Keratinocyte (primary cell): ENCODE data around the gene TSSC4. TPM values are rescaled to one million over a fixed set of nuclear protein-coding genes. Genes with fewer than 3 reads are reported as not detected.

ENCODE experiments used
- DNase-seq: peaks from one replicate; pipeline ENCODE4 v3.0.0-alpha.2; 2011; ENCODE audit warnings: low read depth, missing footprints, low spot score
- FAIRE-seq: peaks from 2 replicates; lab custom pipeline; 2011; peaks lifted over from hg19 to GRCh38; lab: Jason Lieb, UNC
- H2AFZ ChIP-seq: 2 replicates; pipeline ENCODE4 v1.6.0; 2012; ENCODE audit warnings: low read length, control low read depth, inconsistent platforms; ENCODE audit not compliant: control insufficient read depth
- H3K27ac ChIP-seq: 2 replicates; pipeline ENCODE4 v1.5.1; 2011; ENCODE audit warnings: low read length; ENCODE audit not compliant: control insufficient read depth, insufficient read depth
- H3K27me3 ChIP-seq: 3 replicates; pipeline ENCODE4 v1.6.0; 2011; ENCODE audit warnings: low read length; ENCODE audit not compliant: control insufficient read depth, insufficient read depth; ENCODE audit errors: extremely low read depth
- H3K36me3 ChIP-seq, 2 experiments: 2 replicates in 1 of 2; 3 replicates in 1 of 2; pipeline ENCODE4 v1.5.1; 2011; ENCODE audit warnings: low read length in 2 of 2, mild to moderate bottlenecking in 1 of 2; ENCODE audit not compliant: control insufficient read depth in 2 of 2, insufficient read depth in 2 of 2; ENCODE audit errors: extremely low read depth in 1 of 2
- H3K4me1 ChIP-seq: 3 replicates; pipeline ENCODE4 v1.5.1; 2011; ENCODE audit warnings: low read length; ENCODE audit not compliant: control insufficient read depth, insufficient read depth; ENCODE audit errors: extremely low read depth
- H3K4me2 ChIP-seq: 3 replicates; pipeline ENCODE4 v1.6.0; 2011; ENCODE audit warnings: low read depth, low read length; ENCODE audit not compliant: control insufficient read depth, insufficient read depth; ENCODE audit errors: extremely low read depth
- H3K4me3 ChIP-seq, 3 experiments: fragments of 200-600 bp in 1 of 3; sonication (generic) in 1 of 3; 2 replicates in 2 of 3; 3 replicates in 1 of 3; pipeline ENCODE4 v1.5.1; 2011 to 2016; ENCODE audit warnings: low read length in 3 of 3, mild to moderate bottlenecking in 3 of 3, control low read depth in 2 of 3, inconsistent platforms in 1 of 3, low read depth in 1 of 3, mixed read lengths in 1 of 3, mixed run types in 1 of 3, moderate library complexity in 1 of 3; ENCODE audit not compliant: control insufficient read depth in 2 of 3, insufficient read depth in 2 of 3; ENCODE audit errors: extremely low read depth in 1 of 3
- H3K79me2 ChIP-seq: 2 replicates; pipeline ENCODE4 v1.6.0; 2012; ENCODE audit warnings: low read length; ENCODE audit not compliant: control insufficient read depth, insufficient read depth
- H3K9ac ChIP-seq: 3 replicates; pipeline ENCODE4 v1.6.0; 2011; ENCODE audit warnings: low read length; ENCODE audit not compliant: control insufficient read depth, insufficient read depth; ENCODE audit errors: extremely low read depth
- H3K9me1 ChIP-seq: 3 replicates; pipeline ENCODE4 v1.6.0; 2011; ENCODE audit warnings: low read length; ENCODE audit not compliant: control insufficient read depth, insufficient read depth; ENCODE audit errors: extremely low read depth
- H3K9me3 ChIP-seq: 2 replicates; pipeline ENCODE4 v1.5.1; 2012; ENCODE audit warnings: low read depth, low read length; ENCODE audit not compliant: control insufficient read depth
- H4K20me1 ChIP-seq: 3 replicates; pipeline ENCODE4 v1.6.0; 2011; ENCODE audit warnings: low read length; ENCODE audit not compliant: control insufficient read depth, insufficient read depth; ENCODE audit errors: extremely low read depth
- EZH2 ChIP-seq: IDR thresholded peaks from one replicate; pipeline ENCODE4 v1.6.1; 2012; ENCODE audit warnings: inconsistent platforms, mild to moderate bottlenecking, low read length, moderate library complexity
- dilution Hi-C: fragments of 300-500 bp; cut with MboI; formaldehyde crosslinking; loops from one replicate; pipeline ENCODE4 v1.7.0; 2020; ENCODE audit warnings: low sequenced_read_pairs; ENCODE audit not compliant: extremely low pct_ligation_motif_present
- polyA plus RNA-seq, 5 experiments: library from polyadenylated mRNA; depleted of rRNA in 3 of 5; stranded (reverse) in 3 of 5; stranded (forward) in 1 of 5; unstranded in 1 of 5; fragments of >200 nt; gene quantifications; 1 replicate in 1 of 5; 2 replicates in 3 of 5; 3 replicates in 1 of 5; pipeline versions ENCODE4 v1.2.1 to v1.2.3, GENCODE V29; 2011 to 2012; ENCODE audit warnings: missing spikeins in 2 of 5, low read depth in 1 of 5, low replicate concordance in 1 of 5
- TF ChIP-seq, protein P1 (sequence below), 3 experiments: IDR thresholded peaks in 1 of 3; conservative IDR thresholded peaks in 1 of 3; optimal IDR thresholded peaks in 1 of 3; 2 replicates in 2 of 3; 3 replicates in 1 of 3; pipeline versions ENCODE3 to v1.5.1; 2011; ENCODE audit warnings: low read length in 3 of 3, mild to moderate bottlenecking in 3 of 3, moderate library complexity in 2 of 3, control low read depth in 1 of 3, inconsistent platforms in 1 of 3; ENCODE audit not compliant: insufficient read depth in 2 of 3; ENCODE audit errors: extremely low read depth in 1 of 3

The TSSC4 gene
- polyA plus RNA-seq, 1 donor (not counting 4 experiments of a cell fraction or from before 2014, with no cell fraction given): 15.9 TPM

DNA sequence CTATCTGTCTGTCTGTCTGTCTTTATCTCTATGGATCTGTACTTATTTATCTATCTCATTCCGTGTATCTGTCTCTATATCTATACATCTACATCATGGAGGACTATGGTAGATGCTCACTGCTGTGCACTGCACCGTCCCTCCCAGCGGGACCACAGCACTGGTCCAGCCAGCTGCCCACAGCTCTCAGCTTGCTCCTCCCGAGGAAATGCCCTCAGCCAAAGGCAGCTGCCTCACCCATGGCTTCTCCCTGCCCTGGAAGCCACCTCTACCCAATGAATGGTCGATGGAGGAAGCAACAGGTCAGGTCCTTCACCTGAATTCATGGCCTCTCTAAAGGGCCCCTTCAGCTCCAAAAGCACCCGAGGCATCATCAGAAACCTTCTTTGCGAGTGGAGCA is 38.1 kb upstream of the TSSC4 start:
- FAIRE-seq (no peak), DNase-seq (no peak)
- no peaks in the 10 kb centered on the region for H3K9me1 ChIP-seq
- no peaks in the 10 kb centered on the region for H3K79me2 ChIP-seq
- no peak overlapping the region for H3K27ac ChIP-seq
- no peaks in the 10 kb centered on the region for H3K9me3 ChIP-seq
- no peak overlapping the region for H3K4me2 ChIP-seq
- no peaks in the 10 kb centered on the region for H3K4me1 ChIP-seq
- no peaks in the 10 kb centered on the region for H4K20me1 ChIP-seq
- dilution Hi-C loops: no loop called here
- no peak overlapping the region for H3K9ac ChIP-seq
- no peak for TF ChIP-seq EZH2
- TF ChIP-seq, protein P1, sequence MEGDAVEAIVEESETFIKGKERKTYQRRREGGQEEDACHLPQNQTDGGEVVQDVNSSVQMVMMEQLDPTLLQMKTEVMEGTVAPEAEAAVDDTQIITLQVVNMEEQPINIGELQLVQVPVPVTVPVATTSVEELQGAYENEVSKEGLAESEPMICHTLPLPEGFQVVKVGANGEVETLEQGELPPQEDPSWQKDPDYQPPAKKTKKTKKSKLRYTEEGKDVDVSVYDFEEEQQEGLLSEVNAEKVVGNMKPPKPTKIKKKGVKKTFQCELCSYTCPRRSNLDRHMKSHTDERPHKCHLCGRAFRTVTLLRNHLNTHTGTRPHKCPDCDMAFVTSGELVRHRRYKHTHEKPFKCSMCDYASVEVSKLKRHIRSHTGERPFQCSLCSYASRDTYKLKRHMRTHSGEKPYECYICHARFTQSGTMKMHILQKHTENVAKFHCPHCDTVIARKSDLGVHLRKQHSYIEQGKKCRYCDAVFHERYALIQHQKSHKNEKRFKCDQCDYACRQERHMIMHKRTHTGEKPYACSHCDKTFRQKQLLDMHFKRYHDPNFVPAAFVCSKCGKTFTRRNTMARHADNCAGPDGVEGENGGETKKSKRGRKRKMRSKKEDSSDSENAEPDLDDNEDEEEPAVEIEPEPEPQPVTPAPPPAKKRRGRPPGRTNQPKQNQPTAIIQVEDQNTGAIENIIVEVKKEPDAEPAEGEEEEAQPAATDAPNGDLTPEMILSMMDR (optimal IDR thresholded peaks at IDR 0.05 in 1 of 3, IDR thresholded peaks at IDR 0.05 in 1 of 3, conservative IDR thresholded peaks at IDR 0.05 in 1 of 3; ENCODE audit: extremely low read depth in 1 of 3, insufficient read depth in 2 of 3, low read length in 3 of 3): no peak
- no peak overlapping the region for H3K4me3 ChIP-seq
- no peaks in the 10 kb centered on the region for H3K27me3 ChIP-seq
- no peaks in the 10 kb centered on the region for H3K36me3 ChIP-seq
- no peak overlapping the region for H2AFZ ChIP-seq

DNA sequence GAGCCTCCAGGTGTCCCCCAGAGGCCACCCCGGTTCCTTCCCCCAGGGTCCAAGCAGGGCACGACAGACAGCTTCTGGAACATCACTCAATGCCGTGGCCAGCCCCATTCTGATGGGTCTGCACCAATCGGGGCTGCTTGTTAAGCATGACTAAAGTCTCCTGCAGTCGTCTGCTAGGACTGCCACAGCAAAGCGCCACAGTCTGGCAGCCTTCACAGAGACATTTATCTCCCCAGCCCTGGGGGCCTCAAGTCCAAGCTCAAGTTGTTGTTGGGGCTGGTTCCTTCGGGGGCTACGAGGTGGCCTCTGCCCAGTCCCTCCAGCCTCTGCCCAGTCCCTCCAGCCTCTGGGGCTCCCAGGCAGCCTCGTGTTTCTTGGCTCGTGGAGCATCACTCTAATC is 37.4 kb upstream of the TSSC4 start:
- H3K9ac ChIP-seq: no peak overlapping the region
- FAIRE-seq (no peak), DNase-seq (no peak)
- no peaks in the 10 kb centered on the region for H3K27me3 ChIP-seq
- H3K9me3 ChIP-seq: no peaks in the 10 kb centered on the region
- H3K4me1 ChIP-seq: no peaks in the 10 kb centered on the region
- no peak overlapping the region for H3K4me2 ChIP-seq
- no peak overlapping the region for H2AFZ ChIP-seq
- no peaks in the 10 kb centered on the region for H3K36me3 ChIP-seq
- TF ChIP-seq, protein P1 (optimal IDR thresholded peaks at IDR 0.05 in 1 of 3, IDR thresholded peaks at IDR 0.05 in 1 of 3, conservative IDR thresholded peaks at IDR 0.05 in 1 of 3; ENCODE audit: extremely low read depth in 1 of 3, insufficient read depth in 2 of 3, low read length in 3 of 3): no peak
- no peak for TF ChIP-seq EZH2
- no peaks in the 10 kb centered on the region for H4K20me1 ChIP-seq
- no peak overlapping the region for H3K4me3 ChIP-seq
- H3K9me1 ChIP-seq: no peaks in the 10 kb centered on the region
- dilution Hi-C loops: no loop called here
- no peaks in the 10 kb centered on the region for H3K79me2 ChIP-seq
- H3K27ac ChIP-seq: no peak overlapping the region
